OCI-LY3 (cell line): Measurements from ENCODE around the gene PTPRN2.

Source experiments
- EZH2phosphoT487 ChIP-seq: fragments of 200-600 bp; shearing (Covaris generic); IDR thresholded peaks from 2 replicates; pipeline ENCODE4 v1.6.1; 2018; ENCODE audit warnings: antibody characterized with exemption, mixed run types, low read depth
- TF ChIP-seq, protein P1 (sequence below): fragments of 200-600, 300-600 bp; sonication (generic); IDR thresholded peaks from 2 replicates; pipeline ENCODE4 v1.5.1; 2014; ENCODE audit warnings: antibody characterized with exemption, low read length, low read depth

DNA sequence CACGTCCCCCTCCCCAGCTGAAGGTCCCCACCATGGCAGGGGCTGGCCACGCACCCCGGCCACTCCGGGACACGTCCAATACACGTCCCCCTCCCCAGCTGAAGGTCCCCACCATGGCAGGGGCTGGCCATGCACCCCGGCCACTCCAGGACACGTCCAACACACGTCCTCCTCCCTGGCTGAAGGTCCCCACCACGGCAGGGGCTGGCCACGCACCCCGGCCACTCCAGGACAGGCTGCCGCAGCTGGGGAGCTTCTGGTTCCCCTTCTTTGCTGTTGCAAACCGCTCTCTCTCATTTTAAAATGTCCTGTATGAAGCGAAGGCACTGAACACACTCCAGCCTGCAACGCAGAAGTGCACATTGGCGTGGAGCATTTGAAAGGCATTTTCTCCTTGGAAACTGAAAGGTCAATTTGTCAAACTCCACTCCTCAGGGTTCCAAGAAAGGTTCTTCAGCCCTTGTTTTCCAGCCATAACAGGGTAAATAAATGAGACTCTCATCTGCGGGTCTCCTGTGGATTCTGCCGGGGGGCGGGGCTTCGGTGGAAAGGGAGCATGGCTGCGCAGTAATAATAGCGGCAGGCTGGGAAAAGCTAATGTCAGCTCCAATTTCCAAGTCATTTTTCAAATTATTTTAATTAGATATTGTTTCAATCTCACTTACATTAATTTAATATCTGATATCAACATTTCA is 670.5 kb downstream of the PTPRN2 start:
- TF ChIP-seq, protein P1, sequence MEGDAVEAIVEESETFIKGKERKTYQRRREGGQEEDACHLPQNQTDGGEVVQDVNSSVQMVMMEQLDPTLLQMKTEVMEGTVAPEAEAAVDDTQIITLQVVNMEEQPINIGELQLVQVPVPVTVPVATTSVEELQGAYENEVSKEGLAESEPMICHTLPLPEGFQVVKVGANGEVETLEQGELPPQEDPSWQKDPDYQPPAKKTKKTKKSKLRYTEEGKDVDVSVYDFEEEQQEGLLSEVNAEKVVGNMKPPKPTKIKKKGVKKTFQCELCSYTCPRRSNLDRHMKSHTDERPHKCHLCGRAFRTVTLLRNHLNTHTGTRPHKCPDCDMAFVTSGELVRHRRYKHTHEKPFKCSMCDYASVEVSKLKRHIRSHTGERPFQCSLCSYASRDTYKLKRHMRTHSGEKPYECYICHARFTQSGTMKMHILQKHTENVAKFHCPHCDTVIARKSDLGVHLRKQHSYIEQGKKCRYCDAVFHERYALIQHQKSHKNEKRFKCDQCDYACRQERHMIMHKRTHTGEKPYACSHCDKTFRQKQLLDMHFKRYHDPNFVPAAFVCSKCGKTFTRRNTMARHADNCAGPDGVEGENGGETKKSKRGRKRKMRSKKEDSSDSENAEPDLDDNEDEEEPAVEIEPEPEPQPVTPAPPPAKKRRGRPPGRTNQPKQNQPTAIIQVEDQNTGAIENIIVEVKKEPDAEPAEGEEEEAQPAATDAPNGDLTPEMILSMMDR, result no peak
- no peak for TF ChIP-seq EZH2phosphoT487
